ENCODE measurements around the gene YWHAG.
"Not testable (repeated sequence)": the region's sequence is repeated elsewhere in the genome, so short reads cannot be mapped to it uniquely, and the experiment has no call there.

The YWHAG gene

GRCh38 chr7:76347710-76348109 lies 11.1 kb downstream of the YWHAG start:
- no peak for DNase-seq (ENCODE audit: low read depth)

- DNase-seq (ENCODE audit: low read depth) = no peak
These were observed 12.0 kb downstream of the YWHAG start for GRCh38 chr7:76346778-76347177.

- DNase-seq (ENCODE audit: low read depth) = no peak
These were observed 12.7 kb downstream of the YWHAG start for GRCh38 chr7:76346097-76346496.

GRCh38 chr7:76343931-76344321 lies 14.9 kb downstream of the YWHAG start:
- DNase-seq (ENCODE audit: low read depth) = no peak

GRCh38 chr7:76343294-76343930 lies 15.4 kb downstream of the YWHAG start:
- no peak for DNase-seq (ENCODE audit: low read depth)

- DNase-seq (ENCODE audit: low read depth) = no peak
These were observed 16.6 kb downstream of the YWHAG start for GRCh38 chr7:76342222-76342621.

- DNase-seq (ENCODE audit: low read depth) = no peak
These were observed 18.1 kb downstream of the YWHAG start for GRCh38 chr7:76340617-76341131.

- no peak for DNase-seq (ENCODE audit: low read depth)
These were observed 20.3 kb downstream of the YWHAG start for GRCh38 chr7:76338298-76339084.

GRCh38 chr7:76337147-76337546 lies 21.6 kb downstream of the YWHAG start:
- no peak for DNase-seq (ENCODE audit: low read depth)

- DNase-seq (ENCODE audit: low read depth) = no peak
These were observed 22.7 kb downstream of the YWHAG start for GRCh38 chr7:76336094-76336493.

GRCh38 chr7:76335417-76335816 lies 23.4 kb downstream of the YWHAG start:
- DNase-seq (ENCODE audit: low read depth) = not testable (repeated sequence)

- no peak for DNase-seq (ENCODE audit: low read depth)
These were observed 24.3 kb downstream of the YWHAG start for GRCh38 chr7:76334320-76334967.

- no peak for DNase-seq (ENCODE audit: low read depth)
These were observed 25.2 kb downstream of the YWHAG start for GRCh38 chr7:76333511-76334101.

GRCh38 chr7:76332078-76332477 lies 26.7 kb downstream of the YWHAG start:
- no peak for DNase-seq (ENCODE audit: low read depth)

GRCh38 chr7:76330673-76331072 lies 28.1 kb downstream of the YWHAG start:
- no peak for DNase-seq (ENCODE audit: low read depth)

GRCh38 chr7:76330261-76330660 lies 28.5 kb downstream of the YWHAG start:
- no peak for DNase-seq (ENCODE audit: low read depth)

- no peak for DNase-seq (ENCODE audit: low read depth)
These were observed 29.3 kb downstream of the YWHAG start for GRCh38 chr7:76329479-76329878.

- no peak for DNase-seq (ENCODE audit: low read depth)
These were observed 30.4 kb downstream of the YWHAG start for GRCh38 chr7:76328389-76328788.

GRCh38 chr7:76327610-76328009 lies 31.2 kb downstream of the YWHAG start:
- no peak for DNase-seq (ENCODE audit: low read depth)

- DNase-seq (ENCODE audit: low read depth) = no peak
These were observed 32.1 kb downstream of the YWHAG start for GRCh38 chr7:76326646-76327233.

GRCh38 chr7:76325811-76326210 lies 33.0 kb downstream of the YWHAG start:
- DNase-seq (ENCODE audit: low read depth) = no peak

- no peak for DNase-seq (ENCODE audit: low read depth)
These were observed 33.7 kb downstream of the YWHAG start for GRCh38 chr7:76325092-76325491.

All from stimulated activated CD8-positive, alpha-beta memory T cell treated with anti-CD3 and anti-CD28 coated beads, Interleukin-15, amount 100 ng/mL, for 24 hours (primary cell).